ENCODE measurements around the gene HOXC4. TPM values are rescaled to one million over a fixed set of nuclear protein-coding genes. Genes with fewer than 3 reads are reported as not detected.

The HOXC4 gene
- total RNA-seq, 1 donor from 2014 or later: 2.8 TPM

DNA sequence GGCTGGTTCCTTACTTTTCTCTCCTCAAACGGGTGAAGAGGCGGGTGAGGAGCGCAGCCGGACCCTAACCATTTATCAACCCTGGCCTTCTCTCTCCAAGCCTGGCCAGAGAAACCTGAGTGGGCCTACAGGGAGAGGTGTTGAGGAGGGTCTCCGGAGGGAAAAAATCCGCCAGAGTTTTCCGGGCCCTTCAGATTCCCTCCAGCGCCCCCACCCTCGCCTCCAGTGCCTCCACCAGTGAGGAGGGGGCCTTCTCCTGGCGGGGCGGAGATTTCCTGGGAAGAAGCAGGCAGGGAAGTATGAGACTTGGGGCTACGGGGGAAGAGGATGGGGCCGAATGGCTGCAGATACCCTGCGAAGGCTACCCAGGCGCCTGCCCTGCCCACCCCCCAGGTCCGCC is 22.2 kb upstream of the HOXC4 start:
- no peak for TF ChIP-seq CTCF (conservative IDR thresholded peaks at IDR 0.05; ENCODE audit: low read depth, low read length)
- H3K4me3 ChIP-seq (ENCODE audit: low read depth, low read length): no peak overlapping the region
- no peak for DNase-seq (ENCODE audit: low read depth)

DNA sequence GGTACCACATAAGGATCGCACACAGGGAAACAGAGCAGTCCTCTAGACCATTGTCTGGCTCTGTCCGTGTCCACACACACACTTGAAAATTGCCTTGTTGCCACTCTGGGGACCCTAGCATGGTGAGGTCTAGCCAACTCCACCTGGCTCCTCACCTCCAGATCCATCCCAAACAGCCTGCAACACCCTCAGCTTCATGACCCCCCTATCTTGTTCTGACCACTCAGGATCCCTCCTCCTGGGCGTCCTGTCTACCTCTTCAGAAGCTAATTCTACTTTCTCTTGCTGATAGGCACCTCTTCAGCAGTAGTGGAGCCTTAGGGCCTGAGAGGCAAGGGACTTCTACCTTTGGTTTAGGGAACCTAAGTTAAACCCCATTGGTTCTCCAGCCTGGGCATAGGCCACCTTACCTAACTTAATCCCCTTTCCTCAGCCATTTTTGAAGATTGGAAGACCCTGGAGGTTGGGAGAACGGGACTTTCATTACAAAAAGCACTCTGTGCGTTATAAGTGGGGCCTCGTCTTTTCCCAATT is 21.5 kb upstream of the HOXC4 start:
- no peak for TF ChIP-seq CTCF (conservative IDR thresholded peaks at IDR 0.05; ENCODE audit: low read depth, low read length)
- H3K4me3 ChIP-seq (ENCODE audit: low read depth, low read length): no peak overlapping the region
- no peak for DNase-seq (ENCODE audit: low read depth)

DNA sequence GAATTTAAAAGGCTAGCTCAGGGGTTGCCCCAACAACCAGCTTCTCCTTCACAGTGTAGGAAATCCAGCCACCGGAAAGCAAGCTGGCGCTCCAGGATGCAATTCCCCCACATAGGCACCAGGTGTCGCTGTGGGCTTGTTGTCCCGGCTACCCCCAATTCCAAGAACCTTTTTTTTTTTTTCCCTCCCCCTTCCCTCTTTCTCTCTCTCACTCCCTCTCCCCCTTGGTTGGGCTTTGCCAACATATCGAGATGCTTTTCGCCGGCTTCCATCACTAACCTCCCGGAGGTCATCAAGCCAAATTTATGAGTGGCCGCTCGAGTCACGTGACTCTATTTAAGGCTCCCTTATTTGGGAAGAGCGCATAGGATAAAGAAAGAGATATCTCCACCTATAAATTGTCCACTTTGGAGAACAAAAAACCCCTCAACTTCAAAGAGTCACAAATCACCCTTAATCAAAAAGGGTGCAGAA is 21.0 kb upstream of the HOXC4 start, which contains the start of gene HOXC5:
Gene HOXC5 (plus strand): TSS at position 424 of the 474 bp plus-strand sequence. CDS start 73 bp downstream, outside the sequence.
- H3K4me3 ChIP-seq (ENCODE audit: low read depth, low read length): peak within 1 kb of the TSS; percentile 43
- TF ChIP-seq CTCF (conservative IDR thresholded peaks at IDR 0.05; ENCODE audit: low read depth, low read length): peak; percentile 99
- DNase-seq (ENCODE audit: low read depth): no peak

DNA sequence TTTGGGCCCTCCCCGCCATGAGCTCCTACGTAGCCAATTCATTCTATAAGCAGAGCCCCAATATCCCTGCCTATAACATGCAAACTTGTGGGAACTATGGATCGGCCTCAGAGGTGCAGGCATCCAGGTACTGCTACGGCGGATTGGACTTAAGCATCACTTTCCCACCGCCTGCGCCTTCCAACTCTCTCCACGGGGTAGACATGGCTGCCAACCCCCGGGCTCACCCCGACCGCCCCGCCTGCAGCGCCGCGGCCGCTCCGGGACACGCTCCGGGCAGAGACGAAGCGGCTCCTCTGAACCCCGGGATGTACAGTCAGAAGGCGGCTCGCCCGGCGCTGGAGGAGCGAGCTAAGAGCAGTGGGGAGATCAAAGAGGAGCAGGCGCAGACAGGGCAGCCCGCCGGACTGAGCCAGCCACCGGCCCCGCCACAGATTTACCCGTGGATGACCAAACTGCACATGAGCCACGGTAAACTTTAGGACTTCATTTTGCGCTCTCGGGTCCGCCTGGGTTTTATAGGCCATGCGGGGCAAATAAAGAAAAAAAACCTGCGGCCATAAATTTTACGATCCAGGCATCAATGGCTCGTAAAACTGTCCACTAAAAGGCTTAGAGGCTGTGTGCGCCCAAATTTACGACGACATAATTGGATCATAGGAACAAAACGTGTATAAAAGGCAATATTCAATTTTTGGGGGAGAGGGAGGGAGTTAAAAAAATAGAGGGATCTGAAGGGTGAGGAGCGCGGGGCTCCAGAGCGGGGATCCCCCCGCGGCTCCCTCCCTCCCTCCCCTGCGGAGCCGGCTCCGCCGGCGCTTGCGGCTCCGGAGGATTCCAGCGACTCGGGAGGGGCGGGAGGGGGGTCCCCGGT is 20.3 kb upstream of the HOXC4 start:
- peak overlapping the region; percentile 43 for H3K4me3 ChIP-seq (ENCODE audit: low read depth, low read length)
- DNase-seq (ENCODE audit: low read depth): no peak
- no peak for TF ChIP-seq CTCF (conservative IDR thresholded peaks at IDR 0.05; ENCODE audit: low read depth, low read length)

- DNase-seq (ENCODE audit: low read depth): no peak
- H3K4me3 ChIP-seq (ENCODE audit: low read depth, low read length): peak overlapping the region; percentile 43
- no peak for TF ChIP-seq CTCF (conservative IDR thresholded peaks at IDR 0.05; ENCODE audit: low read depth, low read length)
These were observed 19.5 kb upstream of the HOXC4 start for GRCh38 chr12:54033980-54034784.

GRCh38 chr12:54034785-54035310 is 18.8 kb upstream of the HOXC4 start:
- no peak overlapping the region for H3K4me3 ChIP-seq (ENCODE audit: low read depth, low read length)
- TF ChIP-seq CTCF (conservative IDR thresholded peaks at IDR 0.05; ENCODE audit: low read depth, low read length): no peak
- DNase-seq (ENCODE audit: low read depth): no peak

Measured in epithelial cell of proximal tubule (primary cell).